HCT116 (cell line): ENCODE measurements around the gene TBC1D14. TPM values are rescaled to one million over a fixed set of nuclear protein-coding genes. Genes with fewer than 3 reads are reported as not detected.

Source experiments
- ATAC-seq: fragments of 200-7000 bp; cut with Tn5 transposase; 2 replicates; pipeline ENCODE4 v1.9.1; 2020; ENCODE audit warnings: mild to moderate bottlenecking, moderate library complexity
- BruUV-seq: library from RNA; stranded (reverse); fragments of 400-500 nt; replicated peaks from 2 replicates; lab custom pipeline; 2021; lab: Mats Ljungman, UMichigan
- CTCF ChIA-PET: fragments of 300-600 bp; sonication (Branson Sonifier 250); formaldehyde crosslinking; loops from one replicate; lab custom pipeline; 2021; ENCODE audit warnings: antibody characterized with exemption; lab: Charles Lee
- POLR2A ChIA-PET: fragments of 300-600, 350-600 bp; sonication (Branson Sonifier 250); formaldehyde crosslinking; loops from one replicate; lab custom pipeline; 2021; ENCODE audit warnings: antibody characterized with exemption; lab: Charles Lee
- RAD21 ChIA-PET, 2 experiments: fragments of 300-600 bp; sonication (Branson Sonifier 250); formaldehyde crosslinking; loops; one replicate each; lab custom pipeline; 2023; ENCODE audit warnings: low total read pairs in 2 of 2; ENCODE audit not compliant: uncharacterized antibody in 2 of 2, unreplicated experiment in 2 of 2, low non-redundant PET in 1 of 2; lab: Charles Lee
- DNase-seq: peaks from one replicate; pipeline ENCODE4 v3.0.0-alpha.2; 2010; ENCODE audit warnings: low read depth, low spot score
- H2AFZ ChIP-seq: fragments of 200-600 bp; shearing (Covaris generic), sonication (generic); 2 replicates; pipeline ENCODE4 v1.6.1; 2017; ENCODE audit warnings: low read depth, mixed run types, mixed read lengths, antibody characterized with exemption, low read length; ENCODE audit not compliant: poor library complexity, severe bottlenecking
- H3K27ac ChIP-seq: 2 replicates; pipeline ENCODE4 v1.5.1; 2012; ENCODE audit warnings: low read depth, low read length
- H3K27me3 ChIP-seq: fragments of 200-600 bp; sonication (generic); 2 replicates; pipeline ENCODE4 v1.6.1; 2016; ENCODE audit warnings: mixed run types, low read length, mixed read lengths; ENCODE audit not compliant: insufficient read depth
- H3K36me3 ChIP-seq, 2 experiments: fragments of 200-500 bp in 1 of 2; fragments of 200-600 bp in 1 of 2; sonication (Bioruptor generic) in 1 of 2; sonication (generic) in 1 of 2; 2 replicates each; pipeline versions ENCODE4 v1.5.1 to v1.6.1; 2014 to 2016; ENCODE audit warnings: low read length in 2 of 2, inconsistent platforms in 1 of 2, mixed read lengths in 1 of 2, mixed run types in 1 of 2; ENCODE audit not compliant: insufficient read depth in 2 of 2, control insufficient read depth in 1 of 2
- H3K4me1 ChIP-seq, 2 experiments: fragments of 200-600 bp in 1 of 2; sonication (generic) in 1 of 2; 2 replicates each; pipeline versions ENCODE4 v1.5.1 to v1.6.1; 2012 to 2017; ENCODE audit warnings: low read length in 2 of 2, inconsistent platforms in 1 of 2, mild to moderate bottlenecking in 1 of 2, mixed read lengths in 1 of 2, mixed run types in 1 of 2, moderate library complexity in 1 of 2; ENCODE audit not compliant: insufficient read depth in 2 of 2, control insufficient read depth in 1 of 2
- H3K4me2 ChIP-seq: fragments of 200-600 bp; sonication (generic); 2 replicates; pipeline ENCODE4 v1.6.1; 2017; ENCODE audit warnings: mixed run types, low read length, mixed read lengths
- H3K4me3 ChIP-seq, 2 experiments: fragments of 200-600 bp in 1 of 2; sonication (generic) in 1 of 2; replicated peaks in 1 of 2; 2 replicates each; pipeline ENCODE4 v1.5.1; 2011 to 2016; ENCODE audit warnings: low read length in 2 of 2, control low read depth in 1 of 2, low read depth in 1 of 2, mild to moderate bottlenecking in 1 of 2, mixed read lengths in 1 of 2, mixed run types in 1 of 2
- H3K79me2 ChIP-seq: fragments of 200-600 bp; sonication (generic); 2 replicates; pipeline ENCODE4 v1.6.1; 2017; ENCODE audit warnings: mild to moderate bottlenecking, mixed run types, low read length, moderate library complexity, mixed read lengths; ENCODE audit not compliant: insufficient read depth
- H3K9ac ChIP-seq: fragments of 200-600 bp; sonication (generic); 2 replicates; pipeline ENCODE4 v1.6.1; 2016; ENCODE audit warnings: low read length, mixed read lengths
- H3K9me2 ChIP-seq: fragments of 200-600 bp; sonication (generic), shearing (Covaris generic); 2 replicates; pipeline ENCODE4 v1.6.1; 2017; ENCODE audit warnings: mixed run types, mild to moderate bottlenecking, moderate library complexity; ENCODE audit not compliant: insufficient read depth
- H3K9me3 ChIP-seq, 2 experiments: fragments of 200-500 bp in 1 of 2; fragments of 200-600 bp in 1 of 2; sonication (Bioruptor generic) in 1 of 2; sonication (generic) in 1 of 2; 2 replicates each; pipeline ENCODE4 v1.6.1; 2014 to 2017; ENCODE audit warnings: low read length in 2 of 2, mixed read lengths in 2 of 2, inconsistent platforms in 1 of 2, low read depth in 1 of 2, mild to moderate bottlenecking in 1 of 2, mixed run types in 1 of 2, moderate library complexity in 1 of 2; ENCODE audit not compliant: control insufficient read depth in 1 of 2, insufficient read depth in 1 of 2
- H4K20me1 ChIP-seq: fragments of 200-600 bp; sonication (generic), shearing (Covaris generic); 2 replicates; pipeline ENCODE4 v1.6.1; 2017; ENCODE audit warnings: mixed run types, mild to moderate bottlenecking, moderate library complexity; ENCODE audit not compliant: insufficient read depth
- ATF3 ChIP-seq: IDR thresholded peaks from 2 replicates; pipeline ENCODE4 v1.6.1; 2012
- CBX3 ChIP-seq: IDR thresholded peaks from 2 replicates; pipeline ENCODE4 v1.6.1; 2012; ENCODE audit warnings: low read depth
- CEBPB ChIP-seq: IDR thresholded peaks from 2 replicates; pipeline ENCODE4 v1.6.1; 2012; ENCODE audit warnings: low read depth
- EZH2 ChIP-seq: fragments of 200-600 bp; sonication (generic); IDR thresholded peaks from 2 replicates; pipeline ENCODE4 v1.6.1; 2017; ENCODE audit warnings: antibody characterized with exemption, mixed run types
- EZH2phosphoT487 ChIP-seq: fragments of 200-600 bp; IDR thresholded peaks from 2 replicates; pipeline ENCODE4 v1.6.1; 2018; ENCODE audit warnings: antibody characterized with exemption, borderline replicate concordance
- JUND ChIP-seq: IDR thresholded peaks from 2 replicates; pipeline ENCODE4 v1.6.1; 2012
- SP1 ChIP-seq: IDR thresholded peaks from 2 replicates; pipeline ENCODE4 v1.6.1; 2012; ENCODE audit warnings: low read depth
- TCF7L2 ChIP-seq: IDR thresholded peaks from 2 replicates; pipeline ENCODE4 v1.7.0; 2011; ENCODE audit warnings: borderline replicate concordance, inconsistent platforms; ENCODE audit not compliant: insufficient read depth, insufficient read length; ENCODE audit errors: extremely low read depth
- YY1 ChIP-seq: IDR thresholded peaks from 2 replicates; pipeline ENCODE4 v1.6.1; 2011; ENCODE audit warnings: low read length, low read depth, moderate library complexity, mild to moderate bottlenecking; ENCODE audit not compliant: insufficient replicate concordance; ENCODE audit errors: extremely low read depth
- ZBTB33 ChIP-seq: IDR thresholded peaks from 2 replicates; pipeline ENCODE4 v1.6.1; 2011; ENCODE audit warnings: mild to moderate bottlenecking, low read length, moderate library complexity; ENCODE audit not compliant: insufficient replicate concordance; ENCODE audit errors: extremely low read depth
- intact Hi-C: fragments of 100-400 bp; cut with micrococcal nuclease; formaldehyde crosslinking; loops from 2 replicates; pipeline ENCODE4 v1.10.0; 2022
- total RNA-seq: library from RNA; stranded (reverse); gene quantifications from one replicate; pipeline ENCODE4 v1.2.1, GENCODE V29; 2021; ENCODE audit not compliant: unreplicated experiment

The TBC1D14 gene
- total RNA-seq, 1 experiment from 2014 or later: 62.9 TPM

- ATAC-seq (no peak), DNase-seq (no peak)
- no peaks in the 10 kb centered on the region for H3K9me3 ChIP-seq
- peaks cover 24% of the 10 kb centered on the region; the same call in 1 of the 2 replicates for H3K79me2 ChIP-seq
- no peak overlapping the region for H3K27ac ChIP-seq
- peaks cover 34 to 38% of the 10 kb centered on the region in 2 experiments for H3K4me1 ChIP-seq
- H2AFZ ChIP-seq: no peak overlapping the region
- H3K27me3 ChIP-seq: no peaks in the 10 kb centered on the region
- ChIA-PET RAD21 (no interaction called here), CTCF (no interaction called here), POLR2A (no interaction called here)
- H4K20me1 ChIP-seq: no peaks in the 10 kb centered on the region
- H3K9ac ChIP-seq: no peak overlapping the region
- peaks cover 5 to 9% of the 10 kb centered on the region in 2 experiments; a peak in 3 of 4 replicates for H3K36me3 ChIP-seq
- intact Hi-C loops: no loop called here
- no peak overlapping the region for H3K4me2 ChIP-seq
- no TSS peak for BruUV-seq
- no peak overlapping the region for H3K4me3 ChIP-seq
- TF ChIP-seq EZH2: no peak
- no peak for TF ChIP-seq SP1
- no peak for TF ChIP-seq CEBPB
- TF ChIP-seq TCF7L2: no peak
- no peak for TF ChIP-seq YY1
- TF ChIP-seq ATF3: no peak
- TF ChIP-seq EZH2phosphoT487: no peak
- no peak for TF ChIP-seq ZBTB33
- no peak for TF ChIP-seq JUND
- no peak for TF ChIP-seq CBX3
- H3K9me2 ChIP-seq: no peaks in the 10 kb centered on the region
Observed at GRCh38 chr4:6920171-6920570, 10.5 kb downstream of the TBC1D14 start.
